GM10248 (cell line): ENCODE measurements around the gene CRYBB2.
"Not testable (repeated sequence)": the region's sequence is repeated elsewhere in the genome, so short reads cannot be mapped to it uniquely, and the experiment has no call there.

Experiments
- CTCF ChIA-PET: fragments of 300-600 bp; sonication (Branson Sonifier 250); formaldehyde crosslinking; extraction: SDS; loops from one replicate; lab custom pipeline; 2021; ENCODE audit warnings: antibody characterized with exemption; lab: Yijun Ruan, JAX
- POLR2A ChIA-PET: fragments of 350-650 bp; sonication (Branson Sonifier 250); formaldehyde crosslinking; extraction: SDS; loops from one replicate; lab custom pipeline; 2020; ENCODE audit warnings: antibody characterized with exemption; lab: Yijun Ruan, JAX
- DNase-seq: peaks from one replicate; pipeline ENCODE4 v3.0.0; 2012; ENCODE audit errors: extremely low spot score
- CTCF ChIP-seq: IDR thresholded peaks from 2 replicates; pipeline ENCODE4 v1.5.1; 2012; ENCODE audit warnings: mild to moderate bottlenecking, low read depth; ENCODE audit errors: extremely low read depth, missing control alignments, control extremely low read depth

Gene CRYBB2

GRCh38 chr22:25228822-25229221 is 9.4 kb downstream of the CRYBB2 start:
- TF ChIP-seq CTCF, result no peak
- ChIA-PET POLR2A (no interaction called here), CTCF (no interaction called here)
- DNase-seq, result no peak

- POLR2A ChIA-PET, CTCF ChIA-PET, DNase-seq: not testable (repeated sequence)
These were observed 11.3 kb downstream of the CRYBB2 start for GRCh38 chr22:25230760-25231159.

- no peak for TF ChIP-seq CTCF
- POLR2A ChIA-PET, result no interaction called here
- CTCF ChIA-PET, result no interaction called here
- no peak for DNase-seq
These were observed 12.9 kb downstream of the CRYBB2 start for GRCh38 chr22:25232301-25232700.

GRCh38 chr22:25233706-25234105 is 14.3 kb downstream of the CRYBB2 start:
- POLR2A ChIA-PET, CTCF ChIA-PET, DNase-seq: not testable (repeated sequence)

- ChIA-PET POLR2A (no interaction called here), CTCF (interaction anchor here (0.7 to 2.2 kb wide), 7 partner anchors 11 to 536 kb away, joined by 3 to 9 read pairs (median 3); no protein-coding TSS in a partner anchor)
- DNase-seq, result peak; percentile 98
- peak; percentile 91 for TF ChIP-seq CTCF
These were observed 16.3 kb downstream of the CRYBB2 start for GRCh38 chr22:25235547-25236290.

- TF ChIP-seq CTCF, result no peak
- CTCF ChIA-PET, result interaction anchor here (0.7 to 2.2 kb wide), 6 partner anchors 11 to 536 kb away, joined by 3 to 9 read pairs (median 3); no protein-coding TSS in a partner anchor
- POLR2A ChIA-PET, result no interaction called here
These were observed 17.0 kb downstream of the CRYBB2 start for GRCh38 chr22:25236417-25236816.

GRCh38 chr22:25237503-25237902 is 18.1 kb downstream of the CRYBB2 start:
- TF ChIP-seq CTCF, result no peak
- no peak for DNase-seq
- POLR2A ChIA-PET, result no interaction called here
- CTCF ChIA-PET, result interaction anchor here (0.8 kb wide), 1 partner anchor 536 kb away, joined by 3 read pairs; no protein-coding TSS in a partner anchor

More at GRCh38 chr22:25236417-25236816, 17.0 kb downstream of the CRYBB2 start:
- DNase-seq, result no peak

GRCh38 chr22:25238058-25238457 is 18.6 kb downstream of the CRYBB2 start:
- CTCF ChIA-PET, DNase-seq, POLR2A ChIA-PET: not testable (repeated sequence)

GRCh38 chr22:25255169-25255568 is 35.7 kb downstream of the CRYBB2 start:
- DNase-seq, CTCF ChIA-PET: not testable (repeated sequence)

GRCh38 chr22:25267567-25267966 is 48.1 kb downstream of the CRYBB2 start:
- CTCF ChIA-PET, result not testable (repeated sequence)

More at GRCh38 chr22:25255169-25255568, 35.7 kb downstream of the CRYBB2 start:
- POLR2A ChIA-PET, result not testable (repeated sequence)

GRCh38 chr22:25268902-25269301 is 49.5 kb downstream of the CRYBB2 start:
- DNase-seq, CTCF ChIA-PET, POLR2A ChIA-PET: not testable (repeated sequence)

More at GRCh38 chr22:25267567-25267966, 48.1 kb downstream of the CRYBB2 start:
- POLR2A ChIA-PET, DNase-seq: not testable (repeated sequence)

GRCh38 chr22:25270061-25270460 is 50.6 kb downstream of the CRYBB2 start:
- DNase-seq, CTCF ChIA-PET, POLR2A ChIA-PET: not testable (repeated sequence)
